Measurements from ENCODE around the gene ARPC3.

DNA sequence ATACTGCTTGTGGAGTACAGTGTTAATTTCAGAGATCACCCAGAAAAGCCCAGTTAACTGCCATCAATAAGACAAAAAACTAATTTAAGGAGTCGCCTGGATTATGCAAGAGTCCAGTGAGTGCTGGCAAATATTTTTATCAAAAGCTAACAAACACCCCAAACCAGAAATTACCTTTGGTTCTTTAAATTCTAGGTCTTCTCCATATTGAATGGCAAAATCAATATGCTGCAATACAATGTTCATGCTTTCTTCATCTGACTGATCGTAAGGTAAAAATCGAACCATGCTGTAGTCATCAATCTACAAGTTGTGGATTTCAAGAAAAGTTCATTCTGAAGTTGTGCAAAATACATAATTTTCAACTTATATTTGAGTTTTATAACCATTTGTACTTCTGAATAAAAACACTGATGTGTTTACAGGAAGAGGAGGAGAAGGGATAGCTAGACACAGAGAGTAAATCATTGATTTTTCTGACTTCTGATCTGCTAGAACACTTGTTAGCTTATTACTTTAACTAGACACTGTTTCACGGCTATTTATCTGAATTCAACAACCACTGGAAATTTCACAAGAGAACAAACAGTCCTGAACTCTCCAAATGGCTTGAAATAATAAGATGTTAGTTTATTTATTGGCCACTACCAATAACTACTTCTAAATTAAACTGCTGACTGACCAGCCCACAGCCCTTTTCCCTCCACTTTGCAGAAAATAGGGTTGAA, 3.6 kb upstream of the ARPC3 start:
- TF ChIP-seq CTCF (conservative IDR thresholded peaks at IDR 0.05; ENCODE audit: low read depth, low read length) (no peak), EZH2 (IDR thresholded peaks at IDR 0.05; ENCODE audit: borderline replicate concordance, low read depth, low read length, poor library complexity, severe bottlenecking) (no peak)
